GM18868 (cell line): ENCODE measurements around the gene SLC48A1.

Source experiments
- ATAC-seq: cut with Tn5 transposase; IDR thresholded peaks from one replicate; pipeline ENCODE4 v1.9.1; 2021; ENCODE audit warnings: mild to moderate bottlenecking, moderate library complexity; ENCODE audit not compliant: unreplicated experiment

The SLC48A1 gene

GRCh38 chr12:47789712-47790489 lies 16.9 kb downstream of the SLC48A1 start:
- ATAC-seq: no peak

- ATAC-seq: no peak
Measured at GRCh38 chr12:47790676-47791350, 17.8 kb downstream of the SLC48A1 start.

- no peak for ATAC-seq
Measured at GRCh38 chr12:47791351-47791746, 18.3 kb downstream of the SLC48A1 start.

GRCh38 chr12:47791874-47792273 lies 18.8 kb downstream of the SLC48A1 start:
- ATAC-seq: no peak

- no peak for ATAC-seq
Measured at GRCh38 chr12:47793015-47793681, 20.1 kb downstream of the SLC48A1 start.

- ATAC-seq: no peak
Measured at GRCh38 chr12:47794679-47795078, 21.6 kb downstream of the SLC48A1 start.

- ATAC-seq: no peak
Measured at GRCh38 chr12:47795121-47795813, 22.2 kb downstream of the SLC48A1 start.

GRCh38 chr12:47795814-47796411 lies 22.9 kb downstream of the SLC48A1 start:
- no peak for ATAC-seq

GRCh38 chr12:47797441-47797840 lies 24.4 kb downstream of the SLC48A1 start:
- peak; percentile 71 for ATAC-seq

- ATAC-seq: no peak
Measured at GRCh38 chr12:47798382-47798948, 25.4 kb downstream of the SLC48A1 start.

- no peak for ATAC-seq
Measured at GRCh38 chr12:47799357-47799955, 26.4 kb downstream of the SLC48A1 start.

GRCh38 chr12:47800582-47800981 lies 27.5 kb downstream of the SLC48A1 start:
- no peak for ATAC-seq

- ATAC-seq: no peak
Measured at GRCh38 chr12:47801170-47801903, 28.3 kb downstream of the SLC48A1 start.

GRCh38 chr12:47801904-47802246 lies 28.8 kb downstream of the SLC48A1 start:
- ATAC-seq: no peak

- no peak for ATAC-seq
Measured at GRCh38 chr12:47802312-47802711, 29.3 kb downstream of the SLC48A1 start.

GRCh38 chr12:47803191-47803875 lies 30.3 kb downstream of the SLC48A1 start:
- ATAC-seq: no peak

GRCh38 chr12:47804171-47804570 lies 31.1 kb downstream of the SLC48A1 start:
- no peak for ATAC-seq

GRCh38 chr12:47805417-47805816 lies 32.4 kb downstream of the SLC48A1 start:
- ATAC-seq: no peak

- ATAC-seq: no peak
Measured at GRCh38 chr12:47807338-47807737, 34.3 kb downstream of the SLC48A1 start.
